Natural killer cell (primary cell): ENCODE measurements around the gene PCDHGA1. TPM values are rescaled to one million over a fixed set of nuclear protein-coding genes. Genes with fewer than 3 reads are reported as not detected.

Source experiments
- ATAC-seq, 3 donors: fragments of 150-1000 bp in 2 of 3; fragments of 200-7000 bp in 1 of 3; cut with Tn5 transposase; 1 replicate in 1 of 3; 2 replicates in 2 of 3; pipeline ENCODE4 v1.10.0; 2021; ENCODE audit warnings: mild to moderate bottlenecking in 2 of 3, moderate library complexity in 2 of 3
- DNase-seq, 2 donors: peaks; one replicate each; pipeline versions ENCODE4 v3.0.0 to v3.0.0-alpha.2; 2013 to 2021; ENCODE audit warnings: mixed read lengths in 1 of 2
- H3K27ac ChIP-seq: one replicate; pipeline ENCODE4 v1.5.1; 2013; ENCODE audit warnings: mild to moderate bottlenecking, low read length
- H3K27me3 ChIP-seq: one replicate; pipeline ENCODE4 v1.6.1; 2013; ENCODE audit warnings: low read length; ENCODE audit not compliant: control insufficient read depth, insufficient read depth
- H3K36me3 ChIP-seq: one replicate; pipeline ENCODE4 v1.6.1; 2013; ENCODE audit warnings: low read length; ENCODE audit not compliant: control insufficient read depth, insufficient read depth
- H3K4me1 ChIP-seq: one replicate; pipeline ENCODE4 v1.6.1; 2013; ENCODE audit warnings: low read length; ENCODE audit not compliant: control insufficient read depth, insufficient read depth
- H3K4me3 ChIP-seq: one replicate; pipeline ENCODE4 v1.5.1; 2013; ENCODE audit warnings: low read length
- H3K9me3 ChIP-seq: one replicate; pipeline ENCODE4 v1.6.1; 2013; ENCODE audit warnings: low read length; ENCODE audit not compliant: control insufficient read depth, insufficient read depth
- H3K27ac Mint-ChIP-seq, 2 donors: one replicate each; pipeline ENCODE4 v1.8.0; 2022; ENCODE audit warnings: mild to moderate bottlenecking in 2 of 2, mixed read lengths in 2 of 2, moderate library complexity in 1 of 2
- H3K27me3 Mint-ChIP-seq, 2 donors: one replicate each; pipeline ENCODE4 v1.8.0; 2022; ENCODE audit warnings: low read depth in 2 of 2, mixed read lengths in 2 of 2
- H3K36me3 Mint-ChIP-seq: one replicate; pipeline ENCODE4 v1.8.0; 2022; ENCODE audit warnings: mixed read lengths
- H3K4me1 Mint-ChIP-seq, 2 donors: one replicate each; pipeline ENCODE4 v1.8.0; 2022; ENCODE audit warnings: mixed read lengths in 2 of 2
- H3K4me3 Mint-ChIP-seq: one replicate; pipeline ENCODE4 v1.8.0; 2022; ENCODE audit warnings: mild to moderate bottlenecking, moderate library complexity, mixed read lengths
- H3K9me3 Mint-ChIP-seq, 2 donors: one replicate each; pipeline ENCODE4 v1.8.0; 2022; ENCODE audit warnings: mixed read lengths in 2 of 2
- CTCF ChIP-seq: fragments of 200-600 bp; IDR thresholded peaks from one replicate; pipeline ENCODE4 v1.8.0; 2022; ENCODE audit warnings: antibody characterized with exemption
- WGBS: methylation state at CpG from one replicate; pipeline ENCODE4 v1.1.7; 2013; ENCODE audit warnings: missing lambda C conversion rate; ENCODE audit not compliant: insufficient coverage; 5-methylcytosine and 5-hydroxymethylcytosine counted together
- intact Hi-C: fragments of 100-400 bp; cut with micrococcal nuclease; formaldehyde crosslinking; loops from one replicate; pipeline ENCODE4 v1.14.2; 2022
- total RNA-seq, 4 donors: library from RNA; stranded (reverse); fragments of 120-200 nt in 1 of 4; gene quantifications; one replicate each; pipeline versions ENCODE4 v1.2.3 to v1.2.4, GENCODE V29; 2013 to 2022

Gene PCDHGA1
- total RNA-seq, 3 donors from 2014 or later (not counting 1 experiment from before 2014, with no cell fraction given) = not detected

GRCh38 chr5:141422742-141423291, 92.5 kb downstream of the PCDHGA1 start:
- H3K4me1 ChIP-seq = peaks cover 6% of the 10 kb centered on the region
- Mint-ChIP-seq H3K27me3 (peaks cover 47 to 50% of the 10 kb centered on the region in 2 donors), H3K4me1 (peaks cover 4 to 12% of the 10 kb centered on the region in 2 donors), H3K4me3 (no peak overlapping the region), H3K27ac (no peak overlapping the region), H3K9me3 (peaks cover 0 to 4% of the 10 kb centered on the region in 2 donors), H3K36me3 (peaks cover 11% of the 10 kb centered on the region)
- peaks cover 64% of the 10 kb centered on the region for H3K27me3 ChIP-seq
- H3K27ac ChIP-seq = no peak overlapping the region
- ATAC-seq (no peak), DNase-seq (no peak)
- H3K4me3 ChIP-seq = no peak overlapping the region
- WGBS = 32% methylated on average over 42 of the region's 42 CpGs
- no peaks in the 10 kb centered on the region for H3K36me3 ChIP-seq
- no peak for TF ChIP-seq CTCF
- peaks cover 33% of the 10 kb centered on the region for H3K9me3 ChIP-seq
- intact Hi-C loops = loop anchor here (5.0 kb wide), 1 partner anchor 36 kb away; the partner anchor contains the start of gene PCDHGB4

- Mint-ChIP-seq H3K27ac (no peak overlapping the region), H3K36me3 (peaks cover 9% of the 10 kb centered on the region), H3K9me3 (peaks cover 0 to 11% of the 10 kb centered on the region in 2 donors), H3K4me3 (no peak overlapping the region), H3K4me1 (peaks cover 8 to 16% of the 10 kb centered on the region in 2 donors), H3K27me3 (peaks cover 35 to 43% of the 10 kb centered on the region in 2 donors)
- peaks cover 64% of the 10 kb centered on the region for H3K27me3 ChIP-seq
- no peak overlapping the region for H3K27ac ChIP-seq
- no peak overlapping the region for H3K4me3 ChIP-seq
- ATAC-seq (no peak), DNase-seq (no peak)
- H3K9me3 ChIP-seq = peaks cover 28% of the 10 kb centered on the region
- peaks cover 15% of the 10 kb centered on the region for H3K4me1 ChIP-seq
- 61% methylated on average over 53 of the region's 53 CpGs for WGBS
- no peak for TF ChIP-seq CTCF
- intact Hi-C loops = no loop called here
- no peaks in the 10 kb centered on the region for H3K36me3 ChIP-seq
These were observed 97.6 kb downstream of the PCDHGA1 start for GRCh38 chr5:141427783-141428426.

- H3K9me3 ChIP-seq = peaks cover 24% of the 10 kb centered on the region
- peaks cover 8 to 16% of the 10 kb centered on the region in 2 donors for H3K4me1 Mint-ChIP-seq
- H3K4me3 ChIP-seq = peak within 1 kb of the TSS; percentile 7
- peak within 1 kb of the TSS; percentile 68 for H3K4me3 Mint-ChIP-seq
- H3K27me3 ChIP-seq = peaks cover 66% of the 10 kb centered on the region
- peak; percentile 54 to 64 (median 60) for ATAC-seq
- peaks cover 3 to 14% of the 10 kb centered on the region in 2 donors for H3K9me3 Mint-ChIP-seq
- H3K27ac Mint-ChIP-seq = peak within 1 kb of the TSS in 1 of 2 donors; percentile 54
- WGBS = 19% methylated on average over 33 of the region's 33 CpGs
- intact Hi-C loops = no loop called here
- no peak for DNase-seq
- peaks cover 9% of the 10 kb centered on the region for H3K36me3 Mint-ChIP-seq
- H3K36me3 ChIP-seq = no peaks in the 10 kb centered on the region
- TF ChIP-seq CTCF = peak; percentile 8
- peaks cover 15% of the 10 kb centered on the region for H3K4me1 ChIP-seq
- no peak within 1 kb of the TSS for H3K27ac ChIP-seq
- peaks cover 34 to 43% of the 10 kb centered on the region in 2 donors for H3K27me3 Mint-ChIP-seq
These were observed 100.2 kb downstream of the PCDHGA1 start, which contains the start of gene PCDHGA12 for GRCh38 chr5:141430332-141431113. TSS of gene PCDHGA12 (plus strand) at chr5:141430507. CDS start at chr5:141430760, 253 bp downstream.
